ENCODE measurements around the gene PIF1. TPM values are rescaled to one million over a fixed set of nuclear protein-coding genes. Genes with fewer than 3 reads are reported as not detected.
"Not testable (repeated sequence)": the region's sequence is repeated elsewhere in the genome, so short reads cannot be mapped to it uniquely, and the experiment has no call there.

The PIF1 gene
- total RNA-seq, 1 experiment from 2014 or later: 74.4 TPM

DNA sequence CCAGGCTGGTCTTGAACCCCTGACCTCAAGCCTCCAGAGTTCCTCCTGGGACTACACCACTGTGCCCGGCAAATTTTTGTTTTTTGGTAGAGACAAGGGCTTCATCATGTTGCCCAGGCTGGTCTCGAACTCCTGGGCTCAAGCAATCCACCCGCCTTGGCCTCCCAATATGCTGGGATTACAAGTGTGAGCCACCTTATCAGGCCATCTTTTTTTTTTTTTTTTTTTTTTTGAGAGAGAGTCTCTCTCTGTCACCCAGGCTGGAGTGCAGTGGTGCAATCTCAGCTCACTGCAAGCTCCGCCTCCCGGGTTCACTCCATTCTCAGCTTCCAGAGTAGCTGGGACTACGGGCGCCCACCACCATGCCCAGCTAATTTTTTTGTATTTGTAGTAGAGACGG, 11.2 kb downstream of the PIF1 start:
- not testable (repeated sequence) for H3K14ac ChIP-seq (ENCODE audit: insufficient read depth, low read length); H3K27me3 Mint-ChIP-seq (ENCODE audit: low read depth); H3K9me3 ChIP-seq (ENCODE audit: control insufficient read depth, low read depth, low read length); H3K9me3 Mint-ChIP-seq; DNase-seq; H3K9ac ChIP-seq (ENCODE audit: extremely low read depth, insufficient read length, low read length); H2BK12ac ChIP-seq (ENCODE audit: insufficient read length, low read depth, low read length); H3K4ac ChIP-seq (ENCODE audit: low read depth, low read length); H3K79me2 ChIP-seq (ENCODE audit: insufficient read depth, low read length); H3T11ph ChIP-seq (ENCODE audit: low read length); H3K4me3 Mint-ChIP-seq; H3K4me2 ChIP-seq (ENCODE audit: insufficient read depth, insufficient read length, low read length); H2BK20ac ChIP-seq (ENCODE audit: low read depth, low read length, poor library complexity, severe bottlenecking); H3K23me2 ChIP-seq (ENCODE audit: insufficient read length, low read depth, low read length, poor library complexity, severe bottlenecking); H3K27me3 ChIP-seq (ENCODE audit: insufficient read depth, low read length); H2BK120ac ChIP-seq (ENCODE audit: low read depth, low read length, poor library complexity, severe bottlenecking); H2AK5ac ChIP-seq (ENCODE audit: insufficient read length, low read length); H3K56ac ChIP-seq (ENCODE audit: insufficient read length, low read depth, low read length); H3K27ac ChIP-seq (ENCODE audit: insufficient read length, low read depth, low read length); H2AFZ ChIP-seq (ENCODE audit: low read length); H3K79me1 ChIP-seq (ENCODE audit: insufficient read depth, low read depth, low read length, poor library complexity, severe bottlenecking); H4K8ac ChIP-seq (replicated peaks; ENCODE audit: insufficient read length, low read depth, low read length); H4K91ac ChIP-seq (ENCODE audit: insufficient read length, low read depth, low read length); H2BK15ac ChIP-seq (ENCODE audit: low read depth, low read length); H3K23ac ChIP-seq (ENCODE audit: insufficient read length, low read depth, low read length); H4K20me1 ChIP-seq (ENCODE audit: control insufficient read depth, insufficient read depth, insufficient read length); H3K18ac ChIP-seq (ENCODE audit: insufficient read length, low read depth, low read length); H2BK5ac ChIP-seq (ENCODE audit: insufficient read length, low read length); H4K5ac ChIP-seq (ENCODE audit: insufficient read length, low read depth, low read length)
- WGBS (ENCODE audit: extremely low coverage, insufficient read length, low lambda C conversion rate): no CpG with 5 or more reads among the region's 8 CpGs
- Mint-ChIP-seq H3K4me1 (peaks cover 45 to 48% of the 10 kb centered on the region in 2 experiments), H3K36me3 (ENCODE audit: insufficient read depth in 1 of 3, low read depth in 3 of 3) (peaks cover 21 to 33% (median 28%) of the 10 kb centered on the region in 3 experiments), H3K27ac (peak overlapping the region in 1 of 3 experiments; percentile 33; a peak in 1 of 7 replicates)
- H3K4me1 ChIP-seq (ENCODE audit: insufficient read depth, low read length): peaks cover 11% of the 10 kb centered on the region

Data from H9 (cell line).